Transverse colon (tissue), 4 donors: ENCODE results near the gene USP6. TPM values are rescaled to one million over a fixed set of nuclear protein-coding genes. Genes with fewer than 3 reads are reported as not detected.
"Not testable (repeated sequence)": the region's sequence is repeated elsewhere in the genome, so short reads cannot be mapped to it uniquely, and the experiment has no call there.

Experiments
- DNase-seq: peaks from one replicate; pipeline ENCODE4 v3.0.0-alpha.2; 2019
- H3K27ac ChIP-seq, 4 donors: fragments of 200-600 bp; sonication (generic); 2 replicates each; pipeline ENCODE4 v1.5.1; 2016 to 2018; ENCODE audit warnings: inconsistent platforms in 4 of 4
- H3K27me3 ChIP-seq: fragments of 200-600 bp; sonication (generic); 2 replicates; pipeline ENCODE4 v1.5.1; 2017; ENCODE audit warnings: inconsistent platforms
- H3K36me3 ChIP-seq, 4 donors: fragments of 200-600 bp; sonication (generic); 2 replicates each; pipeline ENCODE4 v1.5.1; 2017 to 2019; ENCODE audit warnings: inconsistent platforms in 4 of 4
- H3K4me1 ChIP-seq, 4 donors: fragments of 200-600 bp; sonication (generic); 2 replicates each; pipeline ENCODE4 v1.5.1; 2017 to 2020; ENCODE audit warnings: inconsistent platforms in 4 of 4
- H3K4me3 ChIP-seq, 4 donors: fragments of 200-600 bp; sonication (generic); 1 replicate in 1 of 4; 2 replicates in 3 of 4; pipeline versions ENCODE4 v1.5.1 to v1.6.1; 2017 to 2019; ENCODE audit warnings: inconsistent platforms in 4 of 4
- H3K9me3 ChIP-seq, 2 donors: fragments of 200-600 bp; sonication (generic); 2 replicates each; pipeline ENCODE4 v1.5.1; 2017 to 2019; ENCODE audit warnings: inconsistent platforms in 2 of 2
- EP300 ChIP-seq: sonication (generic); formaldehyde crosslinking; IDR thresholded peaks from one replicate; pipeline ENCODE4 v1.6.1; 2017; ENCODE audit warnings: antibody characterized with exemption, low read depth
- POLR2A ChIP-seq: fragments of 450-650 bp; IDR thresholded peaks from one replicate; pipeline ENCODE4 v1.6.1; 2016; ENCODE audit warnings: antibody characterized with exemption, mild to moderate bottlenecking, moderate library complexity
- POLR2AphosphoS5 ChIP-seq, 3 donors: sonication (generic); formaldehyde crosslinking; IDR thresholded peaks; one replicate each; pipeline ENCODE4 v1.6.1; 2016; ENCODE audit warnings: antibody characterized with exemption in 3 of 3
- WGBS, 2 donors: methylation state at CpG; one replicate each; pipeline ENCODE4 v1.1.5; 2018; ENCODE audit warnings: low coverage in 1 of 2; 5-methylcytosine and 5-hydroxymethylcytosine counted together
- in situ Hi-C, 4 donors: fragments of 200-750 bp; cut with MboI; loops; one replicate each; pipeline versions ENCODE4 v1.15.0 to v1.15.1; 2017; ENCODE audit warnings: low sequenced_read_pairs in 3 of 4, low pct_ligation_motif_present in 1 of 4, low pct_unique_long_range_greater_than_20kb in 1 of 4
- intact Hi-C: fragments of 100-400 bp; cut with DNase I; formaldehyde crosslinking; loops from one replicate; pipeline ENCODE4 v1.15.1; 2023; ENCODE audit warnings: low total_unique reads
- total RNA-seq, 4 donors: library from RNA; depleted of rRNA; stranded (reverse); fragments of >200 nt; gene quantifications; one replicate each; pipeline ENCODE4 v1.1.0, GENCODE V29; 2016
- TF ChIP-seq, protein P1 (sequence below), 5 experiments: fragments of 200-600 bp in 3 of 5; fragments of 450-650 bp in 2 of 5; sonication (generic) in 3 of 5; IDR thresholded peaks; 1 replicate in 2 of 5; 2 replicates in 3 of 5; pipeline ENCODE4 v1.5.1; 2016 to 2017; ENCODE audit warnings: antibody characterized with exemption in 5 of 5, inconsistent platforms in 3 of 5, mild to moderate bottlenecking in 2 of 5, moderate library complexity in 1 of 5

The USP6 gene
- total RNA-seq, 4 donors from 2014 or later, result under 0.01 to 0.82 TPM; not detected in 2

DNA sequence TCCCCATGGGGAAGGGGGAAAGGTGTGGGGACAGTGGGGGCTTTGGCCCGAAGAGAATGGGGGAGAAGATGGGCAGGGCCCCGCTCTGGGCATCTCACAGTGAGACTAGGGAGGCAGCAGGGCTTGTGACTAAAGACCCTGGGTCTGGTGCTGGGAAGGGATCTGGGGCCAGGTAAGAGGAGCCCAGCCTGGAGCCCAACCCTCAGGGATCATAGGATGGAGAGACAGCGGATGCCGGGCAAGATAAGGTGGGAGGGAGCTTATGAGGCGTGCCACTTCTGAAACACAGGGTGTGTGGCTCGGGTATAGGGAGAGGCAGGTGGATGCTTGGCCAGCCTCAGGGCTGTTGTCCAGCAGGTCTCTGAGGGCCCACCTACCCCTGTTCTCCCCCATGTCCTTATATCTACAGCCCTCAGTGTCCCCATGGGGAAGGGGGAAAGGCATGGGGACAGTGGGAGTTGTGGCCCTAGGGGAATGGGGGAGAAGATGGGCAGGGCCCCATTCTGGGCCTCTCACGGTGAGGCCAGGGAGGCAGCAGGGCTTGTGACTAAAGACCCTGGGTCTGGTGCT is 15.4 kb downstream of the USP6 start:
- DNase-seq, result no peak
- 80 to 87% methylated on average over 1 to 7 of the region's 7 CpGs for WGBS, 2 donors
- TF ChIP-seq POLR2A, result no peak
- TF ChIP-seq POLR2AphosphoS5 (IDR thresholded peaks at IDR 0.05), result no peak
- TF ChIP-seq, protein P1, sequence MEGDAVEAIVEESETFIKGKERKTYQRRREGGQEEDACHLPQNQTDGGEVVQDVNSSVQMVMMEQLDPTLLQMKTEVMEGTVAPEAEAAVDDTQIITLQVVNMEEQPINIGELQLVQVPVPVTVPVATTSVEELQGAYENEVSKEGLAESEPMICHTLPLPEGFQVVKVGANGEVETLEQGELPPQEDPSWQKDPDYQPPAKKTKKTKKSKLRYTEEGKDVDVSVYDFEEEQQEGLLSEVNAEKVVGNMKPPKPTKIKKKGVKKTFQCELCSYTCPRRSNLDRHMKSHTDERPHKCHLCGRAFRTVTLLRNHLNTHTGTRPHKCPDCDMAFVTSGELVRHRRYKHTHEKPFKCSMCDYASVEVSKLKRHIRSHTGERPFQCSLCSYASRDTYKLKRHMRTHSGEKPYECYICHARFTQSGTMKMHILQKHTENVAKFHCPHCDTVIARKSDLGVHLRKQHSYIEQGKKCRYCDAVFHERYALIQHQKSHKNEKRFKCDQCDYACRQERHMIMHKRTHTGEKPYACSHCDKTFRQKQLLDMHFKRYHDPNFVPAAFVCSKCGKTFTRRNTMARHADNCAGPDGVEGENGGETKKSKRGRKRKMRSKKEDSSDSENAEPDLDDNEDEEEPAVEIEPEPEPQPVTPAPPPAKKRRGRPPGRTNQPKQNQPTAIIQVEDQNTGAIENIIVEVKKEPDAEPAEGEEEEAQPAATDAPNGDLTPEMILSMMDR (IDR thresholded peaks at IDR 0.05), result no peak
- TF ChIP-seq EP300, result no peak
- in situ Hi-C loops (no loop called here), intact Hi-C loops (no loop called here)
- no peaks in the 10 kb centered on the region for H3K36me3 ChIP-seq
- H3K4me3 ChIP-seq, result no peak overlapping the region
- H3K27me3 ChIP-seq, result no peaks in the 10 kb centered on the region
- no peaks in the 10 kb centered on the region for H3K9me3 ChIP-seq
- H3K27ac ChIP-seq, result no peak overlapping the region
- no peaks in the 10 kb centered on the region for H3K4me1 ChIP-seq

DNA sequence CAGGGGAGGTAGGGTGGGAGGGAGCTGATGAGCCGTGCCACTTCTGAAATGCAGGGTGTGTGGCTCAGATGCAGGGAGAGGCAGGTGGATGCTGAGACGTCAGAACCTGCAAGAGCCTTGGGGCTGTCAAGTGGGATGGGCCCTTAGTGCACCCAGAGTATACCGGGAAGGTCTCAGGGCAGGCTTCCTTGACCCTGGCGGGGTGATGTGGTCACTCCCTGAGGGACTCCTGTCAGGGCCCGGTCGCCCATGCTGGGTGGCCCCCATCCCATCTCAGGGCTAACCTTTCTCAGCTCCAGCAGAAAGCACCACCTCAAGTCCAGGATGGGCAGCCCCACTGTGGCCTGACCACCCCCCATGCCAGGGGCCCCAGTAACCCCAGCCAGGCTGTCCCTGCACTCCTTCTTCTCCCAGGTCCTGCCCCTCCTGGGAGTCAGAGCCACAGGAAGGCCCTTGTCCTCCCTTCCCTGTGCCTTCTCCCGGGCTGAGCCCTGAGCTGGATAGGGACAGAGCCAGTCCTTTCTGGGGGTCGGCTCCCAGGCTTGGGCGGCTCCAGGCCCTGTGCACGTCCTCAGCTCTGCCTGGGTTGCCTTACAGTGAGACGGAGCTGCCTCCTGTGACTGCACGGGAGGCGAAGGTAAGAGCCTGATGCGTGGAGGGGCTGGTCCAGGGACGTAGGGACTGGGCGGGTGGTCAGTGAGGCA is 16.1 kb downstream of the USP6 start:
- H3K36me3 ChIP-seq, DNase-seq, H3K4me1 ChIP-seq, in situ Hi-C loops, H3K4me3 ChIP-seq, H3K27ac ChIP-seq, intact Hi-C loops, H3K9me3 ChIP-seq, H3K27me3 ChIP-seq: not testable (repeated sequence)
- 86% methylated on average over 14 of the region's 16 CpGs; no CpG with 5 or more reads in 1 of the 2 donors for WGBS, 2 donors

DNA sequence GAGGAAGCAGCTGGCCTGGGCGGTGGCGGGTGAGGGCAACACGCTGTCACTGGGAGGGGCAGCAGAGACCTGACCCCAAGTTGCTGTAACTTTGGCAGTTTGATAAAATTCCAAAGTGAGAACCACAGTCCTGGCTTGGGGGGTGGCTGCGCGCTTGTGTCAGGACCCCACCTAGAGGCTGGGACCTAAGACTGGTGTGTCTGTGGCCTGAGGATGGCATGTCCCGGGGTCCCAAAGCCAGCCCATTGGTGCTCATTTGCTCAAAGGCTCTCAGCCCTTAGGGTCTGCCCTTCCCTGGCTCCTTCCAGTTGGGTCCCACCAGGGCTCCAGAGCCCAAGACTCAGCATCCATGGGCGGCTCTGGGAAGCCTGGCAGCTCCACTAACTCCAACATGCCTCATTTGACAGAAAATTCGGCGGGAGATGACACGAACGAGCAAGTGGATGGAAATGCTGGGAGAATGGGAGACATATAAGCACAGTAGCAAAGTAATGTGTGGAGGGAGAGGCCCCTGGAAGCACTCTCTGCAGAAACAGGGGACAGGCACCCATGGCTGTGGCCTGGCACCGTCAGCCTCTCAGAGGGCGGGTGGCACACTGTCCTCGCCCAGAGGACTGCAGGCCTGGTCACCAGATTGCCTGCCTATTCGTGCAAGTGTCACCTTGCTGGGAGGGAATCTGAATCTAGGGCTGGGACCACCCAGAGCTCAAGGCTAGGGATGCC is 16.8 kb downstream of the USP6 start:
- WGBS, 2 donors, result 89% methylated on average over 15 of the region's 15 CpGs; no CpG with 5 or more reads in 1 of the 2 donors
- intact Hi-C loops, H3K36me3 ChIP-seq, H3K27ac ChIP-seq, H3K4me1 ChIP-seq, H3K4me3 ChIP-seq, H3K9me3 ChIP-seq, H3K27me3 ChIP-seq, DNase-seq, in situ Hi-C loops: not testable (repeated sequence)

GRCh38 chr17:5133311-5133710 is 17.5 kb downstream of the USP6 start:
- no peak overlapping the region for H3K27ac ChIP-seq
- no peak for DNase-seq
- in situ Hi-C loops (no loop called here), intact Hi-C loops (no loop called here)
- H3K27me3 ChIP-seq, result no peaks in the 10 kb centered on the region
- no peak overlapping the region for H3K4me3 ChIP-seq
- no peaks in the 10 kb centered on the region for H3K36me3 ChIP-seq
- no peaks in the 10 kb centered on the region for H3K9me3 ChIP-seq
- no peaks in the 10 kb centered on the region for H3K4me1 ChIP-seq
- 70 to 85% methylated on average over 2 to 8 of the region's 8 CpGs for WGBS, 2 donors
- TF ChIP-seq POLR2A (no peak), POLR2AphosphoS5 (IDR thresholded peaks at IDR 0.05) (no peak), EP300 (no peak)
- TF ChIP-seq, protein P1 (IDR thresholded peaks at IDR 0.05), result no peak

DNA sequence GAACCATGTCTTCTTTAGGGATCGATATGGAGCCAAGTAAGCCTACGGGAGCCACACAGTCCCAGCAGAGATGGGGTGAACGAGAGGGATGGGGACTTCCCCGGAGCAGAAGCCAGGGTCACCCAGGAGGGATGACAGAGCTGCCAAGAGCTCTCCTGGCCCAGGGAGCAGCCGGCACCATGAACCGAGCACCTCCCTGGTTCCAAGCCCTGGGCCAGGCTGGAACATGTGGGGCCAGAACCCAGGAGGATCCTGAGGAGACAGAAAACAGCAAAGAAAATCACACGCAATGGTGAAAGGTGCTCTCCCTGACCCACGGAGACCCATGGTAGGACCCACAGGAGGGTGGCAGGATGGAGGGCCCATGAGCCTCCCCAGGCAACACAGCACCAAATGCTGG is 18.1 kb downstream of the USP6 start:
- 90 to 100% methylated on average over 1 to 8 of the region's 8 CpGs for WGBS, 2 donors

DNA sequence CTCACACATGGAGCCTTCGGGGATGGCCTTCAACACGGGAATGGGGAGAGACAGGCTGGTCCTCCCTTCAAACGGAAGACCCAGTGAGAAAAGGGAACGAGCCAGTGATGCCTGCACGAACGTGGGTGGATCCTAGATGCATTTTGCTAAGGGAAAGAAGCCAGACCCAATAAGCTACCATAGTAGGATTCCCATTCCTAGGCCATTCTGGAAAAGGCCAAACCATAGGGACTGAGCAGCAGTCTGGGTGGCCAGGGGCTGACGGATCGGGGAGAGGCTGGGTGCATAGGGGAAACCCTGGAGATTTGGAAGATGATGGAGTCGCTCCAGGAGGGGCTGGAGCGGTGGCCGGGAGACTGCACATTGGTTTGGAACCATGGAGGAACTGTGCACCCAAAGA is 18.7 kb downstream of the USP6 start:
- WGBS, 2 donors, result 91 to 100% methylated on average over 1 to 11 of the region's 11 CpGs
- H3K27me3 ChIP-seq, intact Hi-C loops, H3K4me3 ChIP-seq, in situ Hi-C loops, H3K36me3 ChIP-seq, H3K9me3 ChIP-seq, H3K27ac ChIP-seq, DNase-seq, H3K4me1 ChIP-seq: not testable (repeated sequence)

More for the DNA sequence above, 18.1 kb downstream of the USP6 start:
- H3K4me3 ChIP-seq, in situ Hi-C loops, intact Hi-C loops, H3K36me3 ChIP-seq, H3K27me3 ChIP-seq, H3K27ac ChIP-seq, H3K4me1 ChIP-seq, DNase-seq, H3K9me3 ChIP-seq: not testable (repeated sequence)

GRCh38 chr17:5135131-5135712 is 19.4 kb downstream of the USP6 start:
- H3K9me3 ChIP-seq, H3K27me3 ChIP-seq, H3K4me1 ChIP-seq, DNase-seq, intact Hi-C loops, H3K4me3 ChIP-seq, in situ Hi-C loops, H3K27ac ChIP-seq, H3K36me3 ChIP-seq: not testable (repeated sequence)
- 75% methylated on average over 8 of the region's 8 CpGs; no CpG with 5 or more reads in 1 of the 2 donors for WGBS, 2 donors
